Astrocyte (in vitro differentiated cells and primary cell): ENCODE results near the gene MRPL43. TPM values are rescaled to one million over a fixed set of nuclear protein-coding genes. Genes with fewer than 3 reads are reported as not detected.

Experiments used
- DNase-seq: peaks from one replicate; pipeline ENCODE4 v3.0.0-alpha.2; 2010; ENCODE audit warnings: low read depth
- FAIRE-seq: peaks from 2 replicates; lab custom pipeline; 2011; peaks lifted over from hg19 to GRCh38; lab: Jason Lieb, UNC
- H2AFZ ChIP-seq: 2 replicates; pipeline ENCODE4 v1.6.0; 2012; ENCODE audit warnings: low read depth, low read length, inconsistent platforms
- H3K27ac ChIP-seq: 2 replicates; pipeline ENCODE4 v1.5.1; 2011; ENCODE audit warnings: low read depth, low read length, inconsistent platforms
- H3K27me3 ChIP-seq: 2 replicates; pipeline ENCODE4 v1.6.0; 2011; ENCODE audit warnings: low read length, inconsistent platforms; ENCODE audit not compliant: insufficient read depth
- H3K36me3 ChIP-seq: 2 replicates; pipeline ENCODE4 v1.5.1; 2011; ENCODE audit warnings: low read length, inconsistent platforms; ENCODE audit not compliant: insufficient read depth
- H3K4me1 ChIP-seq: 2 replicates; pipeline ENCODE4 v1.5.1; 2011; ENCODE audit warnings: low read length, inconsistent platforms; ENCODE audit not compliant: insufficient read depth
- H3K4me2 ChIP-seq: 2 replicates; pipeline ENCODE4 v1.6.0; 2012; ENCODE audit warnings: low read length, inconsistent platforms
- H3K4me3 ChIP-seq: 2 replicates; pipeline ENCODE4 v1.5.1; 2011; ENCODE audit warnings: low read depth, mild to moderate bottlenecking, low read length, inconsistent platforms; ENCODE audit not compliant: insufficient read depth
- H3K79me2 ChIP-seq: 2 replicates; pipeline ENCODE4 v1.6.0; 2012; ENCODE audit warnings: mild to moderate bottlenecking, low read length, inconsistent platforms; ENCODE audit not compliant: insufficient read depth
- H3K9ac ChIP-seq: 2 replicates; pipeline ENCODE4 v1.6.0; 2012; ENCODE audit warnings: mild to moderate bottlenecking, low read length, inconsistent platforms
- H3K9me3 ChIP-seq: 2 replicates; pipeline ENCODE4 v1.5.1; 2012; ENCODE audit warnings: low read depth, mild to moderate bottlenecking, low read length, inconsistent platforms; ENCODE audit not compliant: insufficient read depth
- H4K20me1 ChIP-seq: 2 replicates; pipeline ENCODE4 v1.6.0; 2012; ENCODE audit warnings: low read length, inconsistent platforms; ENCODE audit not compliant: insufficient read depth
- H3K27ac Mint-ChIP-seq: one replicate; pipeline ENCODE4 v1.8.0; 2021; ENCODE audit warnings: mild to moderate bottlenecking, mixed read lengths; ENCODE audit not compliant: unreplicated experiment
- H3K27me3 Mint-ChIP-seq: one replicate; pipeline ENCODE4 v1.8.0; 2021; ENCODE audit warnings: low read depth, mixed read lengths; ENCODE audit not compliant: unreplicated experiment
- H3K36me3 Mint-ChIP-seq: one replicate; pipeline ENCODE4 v1.8.0; 2021; ENCODE audit warnings: low read depth, mixed read lengths; ENCODE audit not compliant: unreplicated experiment
- H3K4me1 Mint-ChIP-seq: one replicate; pipeline ENCODE4 v1.8.0; 2021; ENCODE audit warnings: low read depth, mixed read lengths; ENCODE audit not compliant: unreplicated experiment
- H3K4me3 Mint-ChIP-seq: one replicate; pipeline ENCODE4 v1.8.0; 2021; ENCODE audit warnings: mild to moderate bottlenecking, moderate library complexity, mixed read lengths; ENCODE audit not compliant: unreplicated experiment
- H3K9me3 Mint-ChIP-seq: one replicate; pipeline ENCODE4 v1.8.0; 2021; ENCODE audit warnings: mild to moderate bottlenecking, mixed read lengths; ENCODE audit not compliant: unreplicated experiment
- EZH2 ChIP-seq: IDR thresholded peaks from 2 replicates; pipeline ENCODE4 v1.6.1; 2012; ENCODE audit warnings: mild to moderate bottlenecking, low read length, inconsistent platforms; ENCODE audit not compliant: insufficient read depth
- total RNA-seq: library from RNA; stranded (reverse); gene quantifications from 2 replicates; pipeline ENCODE4 v1.2.1, GENCODE V29; 2021
- TF ChIP-seq, protein P1 (sequence below): IDR thresholded peaks from 2 replicates; pipeline ENCODE4 v1.5.1; 2011; ENCODE audit warnings: low read depth, mild to moderate bottlenecking, inconsistent platforms, low read length, moderate library complexity; ENCODE audit not compliant: insufficient read depth

MRPL43 gene
- total RNA-seq, 1 donor from 2014 or later = 61.3 TPM

DNA sequence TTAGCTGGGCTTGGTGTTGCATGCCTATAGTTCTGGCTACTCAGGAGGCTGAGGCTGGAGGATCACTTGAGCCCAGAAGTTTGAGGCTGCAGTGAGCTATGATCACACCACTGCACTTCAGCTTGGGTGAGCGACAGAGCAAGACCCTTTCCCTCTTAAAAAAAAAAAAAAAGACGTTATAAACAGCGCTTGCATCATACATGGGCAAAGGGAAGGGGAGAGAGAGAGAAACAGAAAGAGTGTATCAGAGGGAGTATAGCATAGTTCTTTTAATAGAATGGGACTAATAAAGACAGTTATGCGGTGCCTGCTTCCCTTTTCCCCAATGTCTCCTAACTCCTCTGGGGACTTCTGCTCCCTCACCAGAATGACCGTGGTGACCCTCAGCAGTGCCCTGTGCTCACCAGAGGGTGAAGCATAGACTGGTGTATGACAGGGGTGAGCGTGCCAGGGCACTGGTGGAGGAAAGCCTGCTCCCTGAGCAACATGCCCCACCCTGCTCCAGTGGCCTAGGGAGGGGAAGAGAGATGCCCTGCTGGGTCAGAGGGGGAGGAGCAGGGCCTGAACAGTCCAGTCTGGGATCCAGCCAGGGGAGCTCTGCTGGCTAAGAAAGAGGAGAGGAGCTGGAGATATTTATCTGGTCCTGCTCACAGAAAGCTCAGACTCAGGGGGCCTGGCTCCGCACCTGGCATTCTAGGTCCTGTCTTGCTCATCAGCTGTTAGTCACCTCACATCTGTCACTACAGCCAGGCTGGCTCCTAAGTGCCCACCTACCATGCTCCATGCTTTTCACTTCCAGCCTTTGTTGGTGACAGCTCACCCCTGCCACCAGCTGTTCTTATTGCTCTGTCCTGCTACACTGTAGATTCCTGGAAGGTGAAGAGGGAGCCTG is 41.4 kb upstream of the MRPL43 start:
- H3K4me3 ChIP-seq = no peak overlapping the region
- peaks cover 9% of the 10 kb centered on the region for H3K79me2 ChIP-seq
- H3K4me1 ChIP-seq = peaks cover 25% of the 10 kb centered on the region
- no peak for FAIRE-seq
- peaks cover 9% of the 10 kb centered on the region for H4K20me1 ChIP-seq
- H3K36me3 ChIP-seq = no peaks in the 10 kb centered on the region
- Mint-ChIP-seq H3K4me3 (no peak overlapping the region), H3K36me3 (no peaks in the 10 kb centered on the region), H3K9me3 (no peaks in the 10 kb centered on the region), H3K27ac (no peak overlapping the region), H3K4me1 (peaks cover 12% of the 10 kb centered on the region), H3K27me3 (peaks cover 3% of the 10 kb centered on the region)
- H3K9me3 ChIP-seq = no peaks in the 10 kb centered on the region
- H2AFZ ChIP-seq = no peak overlapping the region
- no peak for TF ChIP-seq EZH2
- TF ChIP-seq, protein P1, sequence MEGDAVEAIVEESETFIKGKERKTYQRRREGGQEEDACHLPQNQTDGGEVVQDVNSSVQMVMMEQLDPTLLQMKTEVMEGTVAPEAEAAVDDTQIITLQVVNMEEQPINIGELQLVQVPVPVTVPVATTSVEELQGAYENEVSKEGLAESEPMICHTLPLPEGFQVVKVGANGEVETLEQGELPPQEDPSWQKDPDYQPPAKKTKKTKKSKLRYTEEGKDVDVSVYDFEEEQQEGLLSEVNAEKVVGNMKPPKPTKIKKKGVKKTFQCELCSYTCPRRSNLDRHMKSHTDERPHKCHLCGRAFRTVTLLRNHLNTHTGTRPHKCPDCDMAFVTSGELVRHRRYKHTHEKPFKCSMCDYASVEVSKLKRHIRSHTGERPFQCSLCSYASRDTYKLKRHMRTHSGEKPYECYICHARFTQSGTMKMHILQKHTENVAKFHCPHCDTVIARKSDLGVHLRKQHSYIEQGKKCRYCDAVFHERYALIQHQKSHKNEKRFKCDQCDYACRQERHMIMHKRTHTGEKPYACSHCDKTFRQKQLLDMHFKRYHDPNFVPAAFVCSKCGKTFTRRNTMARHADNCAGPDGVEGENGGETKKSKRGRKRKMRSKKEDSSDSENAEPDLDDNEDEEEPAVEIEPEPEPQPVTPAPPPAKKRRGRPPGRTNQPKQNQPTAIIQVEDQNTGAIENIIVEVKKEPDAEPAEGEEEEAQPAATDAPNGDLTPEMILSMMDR = no peak
- H3K9ac ChIP-seq = no peak overlapping the region
- no peaks in the 10 kb centered on the region for H3K27me3 ChIP-seq
- no peak for DNase-seq
- no peak overlapping the region for H3K4me2 ChIP-seq
- H3K27ac ChIP-seq = no peak overlapping the region

DNA sequence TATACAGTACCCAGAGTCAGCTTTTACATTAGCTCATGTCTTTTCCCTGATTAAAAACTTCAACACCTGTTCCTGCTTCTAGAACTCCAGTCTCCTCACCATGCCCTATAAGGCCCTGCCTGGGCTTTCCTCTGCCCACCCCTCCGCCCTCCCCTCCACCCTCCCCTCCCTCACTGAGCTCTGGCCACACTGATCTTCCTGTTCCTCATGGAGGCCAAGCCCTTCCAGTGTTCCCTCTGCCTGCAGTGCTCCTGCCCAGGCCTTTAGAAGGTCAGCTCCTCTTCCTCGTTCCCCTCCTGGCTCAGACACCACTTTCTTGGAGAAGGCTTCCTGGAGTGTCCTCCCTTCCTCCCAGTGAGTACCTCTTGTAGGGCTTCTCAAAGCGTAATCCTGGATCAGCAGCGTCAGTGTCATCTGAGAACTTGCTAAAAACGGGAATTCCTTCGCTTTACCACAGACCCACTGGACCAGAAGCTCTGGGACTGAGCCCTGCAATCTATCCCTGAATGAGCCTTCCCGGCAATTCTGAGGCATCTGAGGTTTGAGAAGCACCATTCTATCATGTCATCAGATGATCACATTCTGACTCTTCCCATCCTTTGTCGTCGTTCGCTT is 39.9 kb upstream of the MRPL43 start:
- Mint-ChIP-seq H3K9me3 (no peaks in the 10 kb centered on the region), H3K27me3 (peaks cover 5% of the 10 kb centered on the region), H3K4me1 (peaks cover 5% of the 10 kb centered on the region), H3K36me3 (no peaks in the 10 kb centered on the region), H3K27ac (no peak overlapping the region), H3K4me3 (no peak overlapping the region)
- Histone ChIP-seq H3K9me3 (no peaks in the 10 kb centered on the region), H3K79me2 (no peaks in the 10 kb centered on the region), H3K4me2 (no peak overlapping the region), H3K9ac (no peak overlapping the region), H2AFZ (no peak overlapping the region), H3K27me3 (no peaks in the 10 kb centered on the region), H3K4me1 (peaks cover 17% of the 10 kb centered on the region), H4K20me1 (no peaks in the 10 kb centered on the region), H3K27ac (no peak overlapping the region), H3K36me3 (no peaks in the 10 kb centered on the region), H3K4me3 (no peak overlapping the region)
- DNase-seq (no peak), FAIRE-seq (no peak)
- TF ChIP-seq EZH2 = no peak
- TF ChIP-seq, protein P1 = no peak
